Epithelial cell of prostate (primary cell): ENCODE measurements around the gene KRTAP12-3.
"Not testable (repeated sequence)": the region's sequence is repeated elsewhere in the genome, so short reads cannot be mapped to it uniquely, and the experiment has no call there.

ENCODE experiments used
- DNase-seq: peaks from one replicate; pipeline ENCODE4 v3.0.0-alpha.2; 2011; ENCODE audit warnings: low read depth, low spot score
- H3K27ac ChIP-seq: fragments of 450-650 bp; 2 replicates; pipeline ENCODE4 v1.5.1; 2017; ENCODE audit warnings: mild to moderate bottlenecking

Gene KRTAP12-3

GRCh38 chr21:44626673-44627143 is 31.0 kb upstream of the KRTAP12-3 start, which contains the start of gene KRTAP10-9:
Gene KRTAP10-9, plus strand, starts transcription at chr21:44627093. Its CDS starts 79 bp downstream, at chr21:44627172.
- no peak within 1 kb of the TSS for H3K27ac ChIP-seq
- DNase-seq, result no peak

DNA sequence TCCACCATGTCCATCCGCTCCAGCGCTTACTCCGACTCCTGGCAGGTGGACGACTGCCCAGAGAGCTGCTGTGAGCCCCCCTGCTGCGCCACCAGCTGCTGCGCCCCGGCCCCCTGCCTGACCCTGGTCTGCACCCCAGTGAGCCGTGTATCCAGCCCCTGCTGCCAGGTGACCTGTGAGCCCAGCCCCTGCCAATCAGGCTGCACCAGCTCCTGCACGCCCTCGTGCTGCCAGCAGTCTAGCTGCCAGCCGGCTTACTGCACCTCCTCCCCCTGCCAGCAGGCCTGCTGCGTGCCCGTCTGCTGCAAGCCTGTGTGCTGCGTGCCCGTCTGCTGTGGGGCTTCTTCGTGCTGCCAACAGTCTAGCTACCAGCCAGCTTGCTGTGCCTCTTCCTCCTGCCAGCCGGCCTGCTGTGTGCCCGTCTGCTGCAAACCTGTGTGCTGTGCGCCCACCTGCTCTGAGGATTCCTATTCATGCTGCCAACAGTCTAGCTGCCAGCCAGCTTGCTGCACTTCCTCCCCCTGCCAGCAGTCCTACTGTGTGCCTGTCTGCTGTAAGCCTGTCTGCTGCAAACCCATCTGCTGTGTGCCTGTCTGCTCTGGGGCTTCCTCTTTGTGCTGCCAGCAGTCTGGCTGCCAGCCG is 30.4 kb upstream of the KRTAP12-3 start:
- not testable (repeated sequence) for H3K27ac ChIP-seq, DNase-seq

DNA sequence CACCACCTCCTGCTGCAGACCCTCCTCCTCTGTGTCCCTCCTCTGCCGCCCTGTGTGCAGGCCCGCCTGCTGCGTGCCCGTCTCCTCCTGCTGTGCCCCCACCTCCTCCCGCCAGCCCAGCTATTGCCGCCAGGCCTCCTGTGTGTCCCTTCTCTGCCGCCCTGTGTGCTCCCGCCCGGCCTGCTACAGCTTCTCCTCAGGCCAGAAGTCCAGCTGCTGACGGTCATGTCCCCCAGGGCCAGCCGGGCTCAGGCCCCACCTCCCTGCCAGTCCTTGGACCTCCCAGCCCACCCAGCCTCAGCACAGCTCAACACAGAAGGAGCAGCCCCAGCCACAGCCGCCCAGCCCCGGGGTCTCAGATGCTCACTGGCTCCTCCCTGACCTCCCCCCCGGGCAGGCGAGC is 29.9 kb upstream of the KRTAP12-3 start:
- not testable (repeated sequence) for H3K27ac ChIP-seq, DNase-seq

GRCh38 chr21:44628707-44629391 is 28.9 kb upstream of the KRTAP12-3 start:
- H3K27ac ChIP-seq, result no peak overlapping the region

GRCh38 chr21:44630440-44630839 is 27.3 kb upstream of the KRTAP12-3 start:
- H3K27ac ChIP-seq, result no peak overlapping the region
- no peak for DNase-seq

More at GRCh38 chr21:44628707-44629391, 28.9 kb upstream of the KRTAP12-3 start:
- DNase-seq, result no peak

DNA sequence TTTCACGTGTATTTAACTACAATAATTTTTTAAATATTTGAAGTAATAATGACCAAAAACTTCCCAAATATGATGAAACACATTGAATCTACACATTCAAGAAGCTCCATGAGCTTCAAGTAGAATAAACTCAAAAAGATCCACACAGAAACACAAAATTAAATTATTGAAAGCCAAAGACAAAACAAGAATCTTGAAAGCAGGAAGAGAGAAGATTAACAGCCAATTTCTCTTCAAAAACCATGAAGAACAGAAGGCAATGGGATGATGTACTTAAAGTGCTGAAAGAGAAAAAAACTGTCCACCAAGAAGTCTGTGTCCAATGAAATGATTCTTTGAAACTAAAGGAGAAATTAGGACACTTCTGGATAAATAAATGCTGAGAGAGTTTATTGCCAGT is 25.7 kb upstream of the KRTAP12-3 start:
- H3K27ac ChIP-seq, result no peak overlapping the region
- no peak for DNase-seq

DNA sequence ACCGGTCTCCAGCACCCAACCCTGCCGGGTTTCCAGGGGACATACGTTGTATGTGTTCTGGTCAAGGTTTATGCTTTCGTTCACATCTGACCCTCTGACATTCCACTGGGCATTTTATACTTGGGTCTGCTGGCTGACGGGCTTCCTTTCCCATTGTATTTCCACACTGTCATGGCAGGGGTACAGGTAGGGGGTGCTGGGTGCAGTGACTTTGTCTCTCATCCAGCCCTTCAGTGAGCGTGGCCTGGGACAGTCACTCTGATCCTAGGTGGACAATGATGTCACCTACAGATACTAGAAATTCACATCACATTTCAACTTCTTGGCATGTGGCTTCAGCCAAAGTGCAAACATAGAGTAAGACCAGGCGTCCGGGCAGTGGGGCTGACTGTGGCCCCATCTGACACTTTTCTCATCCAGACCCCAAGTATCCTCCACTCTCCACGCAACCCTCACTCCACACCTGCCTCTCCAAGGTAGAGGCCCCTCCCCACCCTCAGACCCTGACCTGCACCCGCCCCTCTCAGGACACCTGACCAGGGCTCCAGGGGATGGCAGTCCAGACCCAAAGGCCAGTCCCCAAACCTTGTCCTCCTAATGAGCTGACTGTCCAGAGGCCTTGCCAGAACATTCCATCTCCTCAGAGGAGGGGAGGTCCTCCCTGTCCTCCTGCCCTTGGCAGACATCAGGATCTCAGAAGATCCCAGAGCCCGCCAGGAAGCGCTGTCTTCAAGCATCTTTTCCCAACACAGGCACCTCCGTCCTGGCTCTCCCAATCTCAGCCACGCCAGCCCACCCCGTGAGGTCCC is 21.3 kb upstream of the KRTAP12-3 start:
- DNase-seq, result no peak

GRCh38 chr21:44637018-44637850 is 20.5 kb upstream of the KRTAP12-3 start, which contains the start of gene KRTAP10-10:
Gene KRTAP10-10, plus strand, starts transcription at chr21:44637356. Its CDS starts 62 bp downstream, at chr21:44637418.
- H3K27ac ChIP-seq, result no peak within 1 kb of the TSS
- DNase-seq, result no peak

More for the DNA sequence above, 21.3 kb upstream of the KRTAP12-3 start:
- H3K27ac ChIP-seq, result no peak overlapping the region

DNA sequence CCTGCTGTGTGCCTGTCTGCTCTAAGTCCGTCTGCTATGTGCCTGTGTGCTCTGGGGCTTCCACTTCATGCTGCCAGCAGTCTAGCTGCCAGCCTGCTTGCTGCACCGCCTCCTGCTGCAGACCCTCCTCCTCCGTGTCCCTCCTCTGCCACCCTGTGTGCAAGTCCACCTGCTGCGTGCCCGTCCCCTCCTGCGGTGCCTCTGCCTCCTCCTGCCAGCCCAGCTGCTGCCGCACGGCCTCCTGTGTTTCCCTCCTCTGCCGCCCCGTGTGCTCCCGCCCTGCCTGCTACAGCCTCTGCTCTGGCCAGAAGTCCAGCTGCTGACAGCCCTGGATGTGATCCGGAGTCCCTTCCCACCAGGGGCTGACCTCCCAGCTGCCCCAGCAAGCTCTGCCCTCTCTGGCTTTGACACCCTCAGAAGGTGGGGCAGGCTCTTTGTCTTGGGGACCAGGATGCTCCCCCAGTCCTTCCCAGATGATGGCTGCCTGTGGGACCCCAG is 19.8 kb upstream of the KRTAP12-3 start:
- H3K27ac ChIP-seq, DNase-seq: not testable (repeated sequence)

DNA sequence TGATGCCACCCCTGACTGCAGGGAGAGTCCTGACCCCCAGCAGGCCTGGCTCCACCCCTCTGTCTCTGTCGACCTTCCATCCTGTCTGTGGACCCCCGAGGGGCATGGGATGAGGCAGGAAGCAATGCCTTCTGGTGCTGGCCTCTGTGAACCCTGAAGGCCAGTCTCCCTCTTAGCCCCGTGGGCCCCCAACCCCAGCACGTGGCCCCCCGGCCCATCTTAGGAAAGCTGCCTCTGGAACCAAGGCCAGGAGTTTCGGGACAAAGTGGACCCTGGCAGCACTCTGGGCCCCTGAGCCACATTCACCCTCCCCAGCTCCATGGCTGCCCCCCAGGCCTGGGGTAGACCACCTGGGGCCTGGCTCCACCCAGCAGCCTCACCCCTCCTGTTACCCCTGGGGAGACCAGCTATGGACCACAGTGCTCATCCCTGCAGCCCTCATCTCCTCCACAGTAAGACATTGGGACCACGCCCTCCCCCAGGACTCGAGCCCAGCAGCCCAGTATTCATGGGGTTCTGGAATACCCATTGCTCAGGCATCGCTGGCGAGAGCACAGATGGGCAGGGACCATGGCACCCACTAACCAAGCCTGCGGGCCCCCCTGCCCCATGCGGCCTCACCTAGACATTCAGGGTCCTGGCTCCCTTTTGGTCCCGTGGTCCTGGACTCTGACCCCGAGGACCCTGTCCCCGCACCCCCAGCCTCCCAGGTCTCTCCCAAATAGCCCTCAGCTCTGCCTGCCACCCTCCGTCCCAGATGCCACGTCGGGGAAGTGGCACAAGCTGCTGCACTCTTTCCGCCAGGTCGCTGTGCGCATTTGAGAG is 19.0 kb upstream of the KRTAP12-3 start:
- not testable (repeated sequence) for H3K27ac ChIP-seq, DNase-seq

GRCh38 chr21:44639331-44639655 is 18.4 kb upstream of the KRTAP12-3 start:
- DNase-seq, result no peak
- H3K27ac ChIP-seq, result no peak overlapping the region

- H3K27ac ChIP-seq, result no peak overlapping the region
- no peak for DNase-seq
Measured at GRCh38 chr21:44640761-44641160, 17.0 kb upstream of the KRTAP12-3 start.

- no peak for DNase-seq
- H3K27ac ChIP-seq, result no peak overlapping the region
Measured at GRCh38 chr21:44643741-44644310, 13.9 kb upstream of the KRTAP12-3 start.

- H3K27ac ChIP-seq, result no peak overlapping the region
- no peak for DNase-seq
Measured at GRCh38 chr21:44644878-44645277, 12.9 kb upstream of the KRTAP12-3 start.

- H3K27ac ChIP-seq, DNase-seq: not testable (repeated sequence)
Measured at GRCh38 chr21:44646366-44647221, 11.1 kb upstream of the KRTAP12-3 start, which contains the start of gene KRTAP10-11. Gene KRTAP10-11, plus strand, starts transcription at chr21:44646414. Its CDS starts 45 bp downstream, at chr21:44646459.

DNA sequence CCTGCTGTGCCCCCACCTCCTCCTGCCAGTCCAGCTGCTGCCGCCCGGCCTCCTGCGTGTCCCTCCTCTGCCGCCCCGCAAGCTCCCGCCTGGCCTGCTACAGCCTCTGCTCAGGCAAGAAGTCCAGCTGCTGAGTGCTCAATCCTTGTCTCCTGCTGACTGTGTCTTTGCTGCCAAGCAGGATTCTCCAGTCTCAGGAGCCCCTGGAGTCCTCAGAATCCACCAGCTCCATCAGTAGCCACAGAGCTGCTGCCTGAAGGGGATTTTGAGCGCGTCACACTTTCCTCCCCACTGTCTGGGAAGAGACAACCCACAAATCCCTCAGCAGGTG is 10.5 kb upstream of the KRTAP12-3 start:
- H3K27ac ChIP-seq, result no peak overlapping the region
- no peak for DNase-seq

DNA sequence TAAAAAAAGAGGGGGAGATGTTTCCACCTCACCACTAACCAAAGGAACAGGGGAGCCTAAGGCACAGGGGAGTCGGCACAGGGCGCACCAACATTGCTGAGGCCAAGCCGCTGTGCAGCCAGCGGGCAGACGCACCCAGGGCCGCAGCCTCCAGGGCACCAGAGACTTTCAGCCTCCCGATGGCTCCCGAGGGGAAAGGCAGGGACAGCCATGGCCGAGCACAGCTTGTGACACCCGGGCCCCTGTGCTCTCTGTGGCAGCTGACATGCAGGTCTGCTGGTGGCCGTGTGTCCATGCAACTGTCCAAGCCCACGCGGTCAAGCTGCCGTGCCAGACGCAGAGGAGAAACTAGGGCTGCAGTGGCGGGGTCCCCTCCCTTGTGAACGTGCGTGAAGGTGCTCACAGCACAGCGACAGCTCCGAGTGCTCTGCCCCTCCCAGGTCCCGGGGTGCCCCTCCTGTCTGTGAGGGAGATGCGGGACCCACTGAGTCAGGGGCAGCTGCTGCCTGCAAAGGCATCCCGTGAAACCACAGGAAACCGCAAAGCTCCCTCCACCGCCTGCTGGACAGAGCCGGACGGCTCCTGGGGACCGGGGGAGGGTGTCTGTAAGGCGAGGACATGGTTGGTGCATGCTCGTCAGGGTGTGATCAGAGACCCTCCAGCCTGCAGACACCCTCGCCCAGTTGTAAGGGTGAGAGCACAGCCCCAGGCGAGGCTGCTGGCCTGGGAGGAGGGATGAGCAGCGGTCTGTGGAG is 9.0 kb upstream of the KRTAP12-3 start:
- DNase-seq, result no peak
- H3K27ac ChIP-seq, result no peak overlapping the region
